Effector CD8-positive, alpha-beta T cell (primary cell): ENCODE data around the gene SRGAP1.
"Not testable (repeated sequence)": the region's sequence is repeated elsewhere in the genome, so short reads cannot be mapped to it uniquely, and the experiment has no call there.

ENCODE experiments used
- DNase-seq: peaks from one replicate; lab custom pipeline; 2025; lab: John Stamatoyannopoulos, UW

Gene SRGAP1

DNA sequence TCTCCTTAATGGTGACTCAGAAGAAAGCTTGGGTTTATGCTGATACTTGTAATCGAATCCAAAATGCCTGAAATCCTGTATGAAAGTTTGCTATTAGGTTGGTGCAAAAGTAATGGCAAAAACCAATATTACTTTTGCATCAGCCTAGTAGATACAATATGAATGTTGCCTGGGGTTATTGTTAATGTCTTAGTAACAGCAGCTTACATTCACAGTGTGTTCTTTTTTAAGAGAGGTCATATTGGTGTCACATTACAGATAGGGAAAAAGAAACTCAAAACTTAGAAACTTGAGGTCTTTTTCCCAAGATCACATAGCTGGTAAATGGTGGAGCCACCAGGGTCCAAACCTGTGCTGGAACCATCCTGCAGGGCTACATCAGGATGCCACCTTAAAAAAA, 25.2 kb downstream of the SRGAP1 start:
- no peak for DNase-seq

DNA sequence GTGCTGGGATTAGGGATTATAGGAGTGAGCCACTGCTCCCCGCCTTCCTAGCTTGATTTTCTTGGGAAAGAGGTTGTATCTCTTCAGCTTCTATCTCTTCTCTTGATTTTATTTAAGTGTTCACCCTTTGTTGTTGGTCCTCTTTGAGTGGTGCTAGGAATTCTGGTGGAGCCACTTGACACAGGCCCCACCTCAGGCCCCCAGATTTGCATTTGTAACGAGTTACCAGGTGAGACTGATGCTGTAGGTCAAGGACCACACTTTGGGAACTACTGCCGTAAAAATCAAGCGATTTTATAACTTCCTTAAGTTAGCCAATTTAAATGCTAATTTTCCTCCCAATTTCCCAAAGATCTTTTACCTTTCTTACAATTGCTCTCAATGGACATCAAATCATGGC, 26.3 kb downstream of the SRGAP1 start:
- DNase-seq, result no peak

DNA sequence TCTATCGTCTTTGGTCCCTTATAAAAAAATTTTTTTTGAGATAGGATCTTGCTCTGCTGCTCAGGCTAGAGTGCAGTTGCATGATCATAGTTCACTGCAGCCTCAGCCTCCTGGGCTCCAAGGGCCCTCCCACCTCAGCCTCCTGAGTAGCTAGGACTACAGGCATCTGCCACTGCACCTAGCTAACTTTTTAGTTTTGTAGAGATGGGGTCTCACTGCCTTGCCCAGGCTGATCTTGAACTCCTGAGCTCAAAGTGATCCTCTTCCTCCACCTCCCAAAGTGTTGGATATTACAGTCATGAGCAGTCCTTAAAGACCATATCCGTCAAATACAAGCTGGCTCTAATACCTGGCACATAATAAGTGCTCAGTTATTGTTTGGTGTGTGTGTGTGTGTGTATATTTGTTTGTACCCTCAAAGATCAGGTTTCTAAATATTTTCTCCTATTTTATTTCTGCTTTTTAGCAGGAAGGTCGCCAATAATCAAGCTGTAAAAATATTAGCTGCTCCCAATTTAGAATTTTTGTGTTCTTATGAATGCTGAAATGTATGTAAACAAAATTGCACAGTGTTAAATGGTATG, 30.5 kb downstream of the SRGAP1 start:
- no peak for DNase-seq

DNA sequence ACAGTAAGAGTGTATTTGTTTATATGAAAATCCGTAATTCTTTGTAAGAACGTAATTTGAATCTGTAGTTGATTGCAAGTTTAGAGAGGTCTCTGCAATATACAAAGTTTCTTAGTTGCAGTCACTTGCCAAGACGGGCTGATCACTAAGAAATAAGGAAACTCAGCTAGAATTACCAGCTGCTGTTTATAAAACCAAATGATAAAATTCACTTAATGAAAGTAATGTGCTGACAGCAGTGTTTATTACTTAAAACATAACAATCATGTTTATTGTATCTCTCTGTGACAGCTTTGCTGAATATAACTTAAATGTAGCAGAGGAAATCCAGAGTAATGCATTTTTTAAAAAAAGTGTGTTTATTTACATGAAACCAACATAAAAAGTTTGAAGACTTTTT, 31.2 kb downstream of the SRGAP1 start:
- no peak for DNase-seq

DNA sequence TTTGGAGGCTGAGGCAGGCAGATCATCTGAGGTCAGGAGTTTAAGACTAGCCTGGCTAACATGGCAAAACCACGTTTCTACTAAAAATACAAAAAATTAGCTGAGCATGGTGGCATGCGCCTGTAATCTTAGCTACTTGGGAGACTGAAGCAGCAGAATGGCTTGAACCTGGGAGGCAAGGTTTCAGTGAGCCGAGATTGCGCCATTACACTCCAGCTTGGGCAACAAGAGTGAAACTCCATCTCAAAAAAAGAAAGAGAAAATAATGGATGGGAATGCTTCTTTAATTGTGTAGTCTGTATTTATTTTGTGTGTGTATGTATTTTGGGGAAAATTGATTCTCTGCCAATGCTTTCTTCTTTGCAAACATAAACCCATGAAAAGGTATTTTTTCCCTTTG, 32.5 kb downstream of the SRGAP1 start:
- DNase-seq, result no peak

DNA sequence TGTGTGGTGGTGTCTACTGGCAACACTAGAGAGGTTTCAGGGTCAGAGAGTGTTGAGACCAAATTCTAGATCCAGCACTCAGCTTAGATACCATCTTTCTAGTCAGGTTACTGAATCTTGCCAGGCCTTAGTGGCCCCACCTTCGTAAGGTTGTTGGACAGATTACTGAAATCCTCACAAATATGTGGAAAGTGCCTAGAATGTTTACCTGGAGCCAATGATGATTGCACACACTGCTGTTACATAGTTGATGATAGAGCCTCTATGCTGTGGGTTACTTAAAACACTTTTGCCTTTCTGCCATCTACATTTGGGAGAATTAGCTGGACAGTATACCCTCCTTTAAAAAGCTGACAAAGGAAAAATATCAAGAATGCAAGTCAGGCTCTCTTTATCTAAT, 33.2 kb downstream of the SRGAP1 start:
- DNase-seq, result no peak

DNA sequence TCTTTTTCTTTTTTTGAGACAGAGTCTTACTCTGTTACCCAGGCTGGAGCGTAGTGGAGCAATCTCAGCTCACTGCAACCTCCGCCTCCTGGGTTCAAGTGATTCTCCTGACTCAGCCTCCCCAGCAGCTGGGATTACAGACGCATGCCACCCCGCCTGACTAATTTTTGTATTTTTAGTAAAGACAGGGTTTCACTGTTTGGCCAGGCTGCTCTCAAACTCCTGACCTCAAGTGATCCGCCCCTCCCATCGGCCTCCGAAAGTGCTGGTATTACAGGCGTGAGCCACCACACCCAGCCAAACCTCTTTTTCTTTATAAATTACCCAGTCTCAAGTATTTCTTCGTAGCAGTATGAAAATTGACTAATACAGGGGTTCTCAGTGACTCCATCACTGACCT, 35.7 kb downstream of the SRGAP1 start:
- not testable (repeated sequence) for DNase-seq

DNA sequence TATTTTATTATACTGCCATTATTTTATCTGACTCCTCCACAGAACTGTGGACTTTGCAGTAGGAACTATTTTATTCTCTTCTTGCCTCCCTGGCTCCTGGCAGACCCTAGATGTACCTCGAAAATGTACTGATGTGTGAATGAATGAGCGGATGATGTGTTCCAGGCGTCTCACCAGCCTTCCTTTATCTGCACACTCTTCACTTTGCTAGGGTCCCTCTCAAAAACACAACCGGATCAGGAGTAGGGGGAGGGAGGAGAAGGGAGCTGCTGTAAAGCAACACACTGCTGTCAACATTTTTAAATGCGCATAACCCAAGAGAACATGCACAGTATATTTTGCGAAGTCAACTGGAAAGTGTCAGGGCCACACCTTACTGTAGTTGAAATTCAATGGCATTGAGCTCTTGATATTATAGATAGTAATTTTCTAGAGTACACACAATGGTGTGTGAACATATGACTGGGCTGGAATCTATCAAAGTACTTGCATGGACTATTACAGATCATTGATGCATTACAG, 36.3 kb downstream of the SRGAP1 start:
- DNase-seq, result no peak

DNA sequence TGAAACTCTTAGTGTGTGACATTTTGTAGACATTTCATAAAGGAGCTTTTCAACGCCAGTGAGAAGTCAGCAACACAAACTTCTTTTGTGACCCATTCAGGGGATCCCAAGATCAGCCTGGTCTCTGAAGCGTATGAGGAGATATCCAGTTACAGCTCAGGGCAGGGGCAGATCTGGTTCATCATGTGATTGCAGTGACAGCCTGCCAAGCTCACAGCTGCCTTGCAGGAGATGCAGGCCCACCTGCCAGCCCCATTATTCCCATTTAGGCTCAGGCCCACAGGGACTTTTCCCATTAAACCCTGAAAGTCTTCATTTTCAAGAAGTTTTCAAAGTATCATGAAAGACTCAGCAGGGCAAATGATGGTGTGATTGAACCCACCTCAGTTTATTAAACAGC, 38.3 kb downstream of the SRGAP1 start:
- DNase-seq, result no peak

DNA sequence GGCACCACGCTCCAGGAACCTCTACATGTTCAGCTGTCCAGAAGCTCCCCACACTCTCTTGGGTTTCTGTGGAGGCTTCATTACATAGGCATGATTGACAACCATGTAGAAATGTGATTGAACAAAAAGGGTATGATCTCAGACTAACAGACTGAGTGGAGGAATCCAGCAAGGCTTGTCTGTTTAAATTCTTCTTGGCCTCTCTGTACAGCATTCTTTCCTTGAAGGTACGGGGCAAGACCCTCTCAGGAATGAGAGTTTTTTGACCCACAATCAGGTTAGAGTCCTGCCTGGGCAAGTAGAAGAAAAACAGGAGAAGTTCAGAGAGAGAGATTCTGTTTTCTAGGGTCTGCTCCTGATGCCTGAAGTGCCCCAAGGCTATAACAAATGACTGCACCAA, 40.9 kb downstream of the SRGAP1 start:
- DNase-seq, result no peak

DNA sequence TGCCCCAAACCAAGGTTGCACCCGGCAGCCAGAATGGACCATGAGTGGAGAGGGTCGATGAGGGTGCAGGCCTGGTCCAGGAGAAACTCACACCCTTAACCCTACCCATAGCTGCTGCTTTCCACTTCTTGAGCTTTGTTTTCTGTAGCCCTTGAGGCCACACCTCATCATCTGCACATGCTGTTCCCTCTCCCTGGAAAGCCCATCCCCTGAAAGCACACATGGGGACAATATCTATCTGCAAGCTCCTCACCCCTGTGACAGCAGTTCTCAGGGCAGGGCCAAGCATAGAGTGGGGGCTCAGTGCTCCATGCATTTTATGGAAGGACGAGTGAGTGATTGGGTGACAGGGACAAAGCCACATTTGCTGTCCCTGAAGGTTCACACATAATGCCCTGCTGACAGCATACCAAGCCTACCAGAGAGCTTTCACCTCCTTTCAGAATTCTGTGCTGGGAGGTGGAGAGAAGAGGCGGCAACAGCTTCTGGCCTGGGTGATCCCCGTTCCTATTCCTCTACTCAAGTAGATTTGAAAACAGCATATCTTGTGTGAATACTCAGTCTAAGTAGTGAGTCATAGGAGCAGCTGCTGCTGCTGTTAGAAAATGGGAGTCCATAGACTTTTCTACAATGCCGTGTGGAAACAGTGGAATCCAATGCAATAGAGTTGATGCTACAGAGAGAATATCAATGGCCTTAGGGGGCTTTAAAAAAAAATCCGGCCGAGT, 44.6 kb downstream of the SRGAP1 start:
- no peak for DNase-seq

DNA sequence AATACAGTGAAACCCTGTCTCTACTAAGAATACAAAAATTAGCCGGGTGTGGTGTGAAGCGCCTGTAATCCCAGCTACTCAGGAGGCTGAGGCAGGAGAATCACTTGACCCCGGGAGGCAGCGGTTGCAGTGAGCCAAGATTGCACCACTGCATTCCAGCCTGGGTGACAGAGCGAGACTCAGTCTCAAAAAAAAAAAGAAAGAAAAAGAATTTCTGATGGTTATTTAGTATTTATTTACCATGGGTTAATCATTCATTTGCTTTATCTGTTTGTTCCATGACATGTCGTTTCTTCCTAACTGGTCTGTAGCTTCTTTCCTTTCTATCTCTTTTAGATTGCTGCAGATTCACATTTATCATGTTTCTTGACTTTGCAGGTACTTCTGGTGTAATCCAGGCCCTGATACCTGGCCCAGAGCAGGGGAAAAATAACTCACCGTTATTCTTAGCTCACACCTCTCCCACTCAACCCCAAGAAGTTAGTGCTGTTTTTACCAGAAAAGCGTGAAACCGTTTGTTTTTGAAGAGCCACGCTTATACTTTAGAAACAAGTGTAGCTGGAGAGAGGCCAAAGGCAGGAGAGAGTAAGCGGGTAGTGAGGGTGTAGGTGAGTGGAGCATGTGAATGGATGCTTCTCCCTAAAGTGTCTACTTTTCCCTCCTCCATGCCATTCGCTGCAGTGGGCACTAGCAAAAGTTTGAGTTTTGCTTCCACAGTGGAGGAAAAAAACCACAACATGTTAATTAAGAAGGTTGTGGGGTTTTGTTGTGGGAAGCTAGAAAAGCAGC, 45.4 kb downstream of the SRGAP1 start:
- DNase-seq, result no peak

DNA sequence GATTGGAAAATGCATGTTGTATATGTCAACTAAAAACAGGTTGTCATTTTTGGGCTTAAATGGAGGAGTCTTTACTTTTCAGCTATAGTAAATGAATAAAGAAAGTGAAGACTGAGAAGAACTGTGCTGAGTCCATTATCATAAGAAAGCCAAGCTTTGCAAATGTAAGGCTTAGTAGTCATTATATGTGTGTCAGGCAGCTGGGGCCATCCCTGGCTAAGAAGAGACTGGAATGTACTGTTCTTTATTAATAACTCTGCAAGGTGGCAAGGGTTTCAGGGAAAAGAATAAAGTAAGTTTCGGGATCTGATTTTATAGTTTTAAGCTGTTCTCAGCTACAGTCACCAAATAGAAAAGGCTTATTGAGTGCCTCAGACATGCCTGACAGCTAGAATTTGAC, 48.7 kb downstream of the SRGAP1 start:
- DNase-seq, result no peak

DNA sequence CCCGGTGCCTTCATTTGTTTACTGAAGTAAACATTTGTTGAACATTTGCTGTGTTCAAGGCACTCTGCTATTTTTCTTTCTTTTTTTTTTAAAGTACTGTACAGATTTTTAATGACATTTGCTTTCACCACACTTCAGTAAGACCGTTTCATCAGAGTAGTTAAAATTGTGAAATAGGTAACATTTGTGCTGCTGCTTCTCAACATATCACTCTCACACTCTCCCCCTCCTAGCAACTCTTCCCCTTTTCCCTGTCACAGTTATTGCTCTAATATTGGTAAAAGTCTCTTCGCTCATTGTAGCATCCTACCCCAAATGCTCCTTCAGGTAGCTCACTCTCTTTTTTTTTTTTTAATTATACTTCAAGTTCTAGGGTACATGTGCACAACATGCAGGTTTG, 49.6 kb downstream of the SRGAP1 start:
- DNase-seq, result no peak

DNA sequence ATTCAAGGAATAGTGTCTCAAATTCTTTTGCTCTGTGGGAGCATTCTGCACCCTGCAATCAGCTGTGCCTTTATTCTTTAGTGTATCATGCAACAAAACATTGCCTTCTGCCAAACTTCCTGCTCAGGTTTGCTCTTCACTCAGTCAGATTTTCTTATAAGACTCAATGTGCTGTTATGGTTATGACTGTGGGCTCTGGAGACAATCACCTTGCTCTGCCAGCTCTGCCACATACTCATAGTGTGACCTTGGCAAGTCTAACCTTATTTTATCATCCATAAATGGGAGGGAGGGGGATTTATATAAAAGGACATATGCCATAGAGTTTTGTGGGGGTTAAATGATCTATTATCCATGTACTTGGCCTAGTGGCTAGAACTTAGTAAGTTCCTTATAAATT, 51.3 kb downstream of the SRGAP1 start:
- DNase-seq, result no peak

DNA sequence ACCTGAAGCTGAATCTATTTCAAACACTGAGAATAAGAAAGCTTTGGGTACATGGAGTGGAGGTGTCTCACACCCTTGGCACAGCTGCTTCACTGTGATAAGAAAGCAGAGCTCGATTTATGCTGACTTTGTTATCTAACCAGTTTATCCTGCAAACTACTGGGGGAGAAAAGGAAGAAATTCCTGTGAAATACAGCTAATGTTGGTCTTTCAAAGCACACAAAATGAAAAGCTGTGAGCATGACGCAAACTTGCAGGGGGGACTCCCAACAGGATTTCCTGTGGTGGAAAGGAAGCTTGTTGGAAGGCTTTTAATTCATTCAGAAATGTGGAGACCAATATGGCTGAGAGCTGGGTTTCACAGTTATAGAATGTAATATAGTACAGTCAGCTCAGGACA, 53.4 kb downstream of the SRGAP1 start:
- no peak for DNase-seq

DNA sequence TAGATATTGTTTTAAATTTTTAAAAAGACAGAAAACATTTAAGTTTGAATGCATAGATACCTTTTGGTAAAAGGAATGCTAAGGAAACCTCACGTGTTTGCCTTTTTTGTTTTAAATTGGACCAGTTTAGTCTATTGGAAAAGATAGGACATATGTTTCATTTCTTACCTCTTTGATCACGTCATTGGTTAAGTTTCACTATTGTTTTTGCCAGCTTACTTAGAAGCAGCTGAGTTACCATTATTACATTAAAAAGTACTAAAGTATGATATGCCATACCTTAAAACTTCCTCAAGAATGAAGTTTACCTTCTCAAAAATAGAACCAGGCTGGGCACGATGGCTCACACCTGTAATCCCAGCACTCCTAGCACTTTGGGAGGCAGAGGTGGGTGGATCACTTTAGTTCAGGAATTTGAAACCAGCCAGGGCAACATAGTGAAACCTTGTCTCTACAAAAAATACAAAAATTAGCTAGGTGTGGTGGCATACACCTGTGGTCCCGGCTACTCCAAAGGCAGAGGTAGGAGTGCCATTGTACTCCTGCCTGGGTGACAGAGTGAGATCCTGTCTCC, 54.4 kb downstream of the SRGAP1 start:
- DNase-seq, result no peak

DNA sequence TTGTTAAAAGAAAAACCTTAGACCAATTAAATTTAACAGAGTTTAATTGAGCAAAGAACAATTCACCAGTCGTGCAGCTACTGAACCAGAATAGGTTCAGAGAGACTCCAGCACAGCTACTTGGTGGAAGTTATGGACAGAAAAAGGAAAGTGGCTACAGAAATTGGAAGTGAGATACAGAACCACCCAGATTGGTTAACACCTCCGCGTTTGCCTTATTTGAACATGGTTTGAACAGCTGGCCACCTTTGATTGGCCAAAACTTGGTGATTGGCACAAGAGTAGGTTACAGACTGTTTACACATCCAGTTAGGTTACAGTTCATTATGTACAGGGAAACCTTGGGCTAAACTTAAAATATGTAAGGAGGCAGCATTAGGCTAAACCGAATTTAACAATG, 54.9 kb downstream of the SRGAP1 start:
- no peak for DNase-seq

DNA sequence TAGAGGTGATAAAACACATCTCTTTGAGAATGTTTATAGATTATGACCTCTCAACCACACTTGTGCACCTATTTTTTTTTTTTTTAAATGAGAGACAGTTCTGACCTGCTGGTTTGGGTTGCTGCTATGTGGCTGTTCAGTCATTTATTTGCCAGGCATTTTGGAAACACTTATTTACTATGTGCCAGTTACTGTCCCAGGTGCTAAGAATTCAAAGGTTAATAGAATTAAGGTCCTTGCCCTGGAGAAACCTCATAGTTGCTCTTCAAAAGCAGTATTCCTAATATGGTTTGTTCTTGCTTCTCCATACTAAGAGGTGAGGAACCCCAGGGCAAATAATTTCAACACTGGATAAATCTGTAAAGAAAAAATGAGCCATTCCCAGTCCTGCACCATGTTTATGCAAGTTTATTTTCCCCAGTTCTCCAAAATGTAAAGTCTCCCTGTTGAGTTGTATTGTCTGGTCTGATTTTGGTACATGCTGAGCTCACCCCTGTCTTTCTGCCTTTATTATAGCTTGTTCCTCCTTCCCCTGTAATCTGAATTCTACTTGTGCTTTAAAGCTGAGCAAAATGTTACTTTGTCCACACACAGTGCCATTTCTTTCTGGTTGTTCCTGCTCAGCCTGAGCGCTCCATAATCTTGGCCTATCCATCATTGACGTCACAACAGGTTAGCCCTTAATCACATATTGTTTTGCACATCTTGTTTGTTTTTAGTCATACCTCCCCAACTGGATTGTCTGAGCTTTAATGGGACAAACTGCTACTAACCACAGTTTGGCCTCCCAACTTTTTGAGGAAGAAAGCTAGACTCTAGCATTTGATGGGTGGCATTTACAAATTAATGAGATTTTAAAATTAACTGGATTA, 56.7 kb downstream of the SRGAP1 start:
- DNase-seq, result no peak

DNA sequence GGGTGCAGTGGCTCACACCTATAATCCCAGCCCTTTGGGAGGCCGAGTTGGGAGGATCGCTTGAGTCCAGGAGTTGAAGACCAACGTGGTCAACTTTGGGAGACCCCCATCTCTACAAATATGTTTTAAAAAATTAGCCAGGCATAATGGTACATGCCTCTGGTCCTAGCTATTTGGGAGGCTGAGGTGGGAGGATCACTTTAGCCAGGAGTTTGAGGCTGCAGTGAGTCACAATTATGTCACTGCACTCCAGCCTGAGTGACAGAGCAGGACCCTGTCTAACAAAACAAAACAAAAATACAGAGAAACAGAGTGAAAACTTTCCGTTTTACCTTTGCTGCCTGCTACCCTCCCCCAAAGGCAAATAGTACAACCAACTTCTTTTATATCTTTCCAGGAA, 60.2 kb downstream of the SRGAP1 start:
- DNase-seq, result no peak

DNA sequence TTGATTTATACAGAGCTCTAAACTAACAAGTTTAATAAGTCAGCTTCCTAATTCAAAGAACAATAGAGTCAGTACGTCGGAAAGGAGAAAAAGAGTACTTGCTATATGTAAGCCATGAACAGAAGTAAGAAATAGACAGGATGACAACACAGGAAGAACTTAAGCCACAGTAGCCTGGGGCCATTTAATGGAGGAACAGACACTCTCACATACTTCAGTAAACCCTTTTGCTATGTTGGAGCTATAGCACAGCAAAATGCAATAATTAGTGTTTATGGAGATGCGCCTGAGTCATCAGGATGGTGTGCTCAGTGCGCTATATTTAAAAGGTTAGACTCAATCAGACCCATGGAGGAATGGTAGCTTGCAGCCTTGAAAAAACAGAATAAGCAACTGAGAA, 61.0 kb downstream of the SRGAP1 start:
- DNase-seq, result no peak

DNA sequence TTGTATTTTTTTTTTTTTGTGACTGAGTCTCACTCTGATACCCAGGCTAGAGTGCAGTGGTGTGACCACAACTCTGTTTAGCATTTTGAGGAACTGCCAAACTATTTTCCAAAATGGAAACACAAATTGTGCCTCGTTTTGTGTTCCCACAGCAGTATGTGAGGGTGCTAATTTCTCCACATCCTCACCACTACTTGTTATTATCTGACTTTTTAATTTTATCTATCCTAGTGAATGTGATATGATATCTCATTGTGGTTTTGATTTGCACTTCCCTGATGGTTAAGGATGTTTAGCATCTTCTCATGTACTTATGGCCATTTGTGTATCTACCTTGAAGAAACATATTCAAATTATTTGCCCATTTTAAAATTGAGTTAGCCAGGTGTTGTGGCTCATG, 62.4 kb downstream of the SRGAP1 start:
- DNase-seq, result no peak
